ENCODE measurements around the gene CLIC5.
A peak's percentile ranks its signal among the peaks of the same experiment; 100 is the strongest.
"Not testable (repeated sequence)": the region's sequence is repeated elsewhere in the genome, so short reads cannot be mapped to it uniquely, and the experiment has no call there.

Gene CLIC5

DNA sequence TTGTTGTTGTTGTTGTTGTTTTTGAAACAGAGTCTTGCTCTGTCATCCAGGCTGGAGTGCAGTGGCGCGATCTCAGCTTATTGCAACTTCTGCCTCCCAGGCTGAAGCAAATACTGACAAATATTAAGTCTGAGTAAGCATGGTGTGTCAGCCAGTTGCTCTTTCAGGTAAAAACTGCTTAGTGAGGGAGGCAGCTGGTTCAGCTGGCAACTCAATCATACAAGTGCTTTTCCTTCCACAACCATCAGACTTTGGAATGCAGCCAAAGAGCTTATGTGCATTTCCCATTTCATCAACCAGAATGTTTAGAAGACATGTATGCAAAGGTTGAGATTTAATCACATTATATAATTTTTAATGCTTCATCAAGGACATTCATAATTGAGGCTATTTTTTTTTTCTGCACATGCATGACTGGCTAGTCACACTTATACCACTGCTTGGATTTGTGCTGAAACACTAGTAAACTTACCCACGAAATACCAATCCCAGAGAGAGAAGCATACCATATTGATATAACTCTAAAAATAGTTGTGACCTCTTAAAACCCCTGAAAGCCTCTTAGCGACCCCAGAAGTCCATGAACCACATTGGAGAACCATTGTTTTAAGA lies 56.0 kb downstream of the CLIC5 start:
- DNase-seq, result peak; percentile 1 to 10

DNA sequence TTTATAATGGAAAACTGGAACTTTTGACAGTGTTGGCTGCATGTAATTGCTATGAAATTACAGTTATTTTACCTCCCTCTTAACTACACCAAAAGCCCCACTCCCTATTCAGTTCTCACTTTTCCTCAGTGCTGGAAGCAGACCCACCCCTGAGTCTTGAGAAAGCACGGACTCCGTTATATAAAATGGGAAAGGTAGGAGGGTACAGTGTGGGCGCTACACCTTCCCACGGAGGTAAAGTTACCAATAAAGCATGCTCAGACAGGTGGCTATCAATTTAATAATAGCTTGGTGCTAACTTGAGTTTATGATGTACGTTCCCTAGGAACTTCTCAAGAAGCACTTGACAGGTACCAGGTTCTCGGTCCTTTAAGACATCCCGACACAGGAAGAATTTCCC lies 59.0 kb downstream of the CLIC5 start:
- DNase-seq, result no peak

DNA sequence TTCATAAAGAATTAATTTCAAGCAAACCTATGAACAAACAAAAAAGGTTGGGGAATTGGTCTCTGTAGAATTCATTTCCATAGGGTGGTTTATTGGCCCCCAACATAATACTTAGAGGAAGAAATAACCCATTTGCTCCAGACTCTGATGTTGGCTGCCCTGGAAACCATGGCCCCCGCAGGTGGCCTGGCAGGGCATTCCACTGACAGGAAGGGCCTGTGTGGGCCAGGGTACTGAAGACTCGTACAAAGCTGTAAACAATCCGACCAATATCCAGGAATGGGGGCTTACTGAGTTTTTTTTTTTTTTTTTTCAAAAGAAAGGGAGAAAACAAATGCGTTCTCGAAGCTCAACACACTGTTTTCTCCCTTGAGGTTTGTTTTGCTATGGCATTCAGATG lies 59.5 kb downstream of the CLIC5 start:
- no peak for DNase-seq

DNA sequence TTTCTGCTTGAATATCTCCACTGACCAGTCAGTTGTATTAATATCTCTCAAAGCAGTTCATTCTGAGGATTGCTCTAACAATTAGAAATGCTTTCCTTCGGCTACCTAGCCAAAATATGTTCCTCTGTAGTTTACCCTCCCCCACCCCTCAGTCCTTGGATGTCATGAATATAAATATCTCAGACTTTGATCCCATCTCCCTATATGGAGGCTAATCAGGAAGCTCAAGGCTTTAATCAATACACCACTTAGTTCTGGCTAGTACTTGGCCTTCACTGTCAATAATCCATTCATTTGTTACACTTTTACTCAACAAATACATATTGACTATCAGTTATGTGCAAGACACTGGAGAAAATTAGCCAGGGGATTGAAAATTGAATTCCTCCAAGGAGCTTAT lies 60.1 kb downstream of the CLIC5 start:
- DNase-seq, result no peak

DNA sequence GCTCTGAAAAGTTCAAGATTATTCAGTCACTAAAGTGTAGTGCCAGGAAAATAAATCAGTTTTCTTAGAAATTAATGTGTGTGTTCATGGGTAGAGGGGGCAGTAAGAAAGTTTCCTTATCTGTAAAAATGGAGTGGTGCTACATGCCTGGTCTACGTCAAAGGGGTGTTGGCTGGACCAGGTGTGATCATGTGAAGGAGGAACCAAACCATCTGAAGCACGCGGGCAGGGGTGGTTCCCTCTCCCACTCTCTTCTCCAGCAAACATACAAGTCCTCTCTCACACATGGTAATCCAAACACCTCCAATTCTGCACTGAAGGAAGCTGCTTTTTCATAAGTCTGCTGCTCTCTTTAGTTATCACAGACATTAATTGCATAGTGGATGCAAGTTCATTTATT lies 63.1 kb downstream of the CLIC5 start:
- DNase-seq, result no peak

DNA sequence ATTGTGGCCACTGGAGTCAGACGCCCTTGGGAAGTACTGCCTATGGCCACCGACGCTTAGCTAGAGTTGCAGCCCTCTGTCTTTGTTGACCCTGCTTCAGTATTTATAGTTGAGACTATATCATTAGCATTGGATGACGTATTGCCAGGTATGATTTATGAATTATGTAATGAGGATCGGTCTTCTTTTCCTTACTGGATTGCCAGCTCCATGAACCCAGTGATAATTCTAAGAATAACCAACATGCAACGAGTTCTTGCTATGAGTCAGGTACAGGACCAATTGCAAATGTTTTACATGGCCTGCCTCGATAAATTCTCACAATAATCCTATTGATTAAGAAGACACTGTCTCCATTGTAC lies 63.5 kb downstream of the CLIC5 start:
- no peak for DNase-seq

DNA sequence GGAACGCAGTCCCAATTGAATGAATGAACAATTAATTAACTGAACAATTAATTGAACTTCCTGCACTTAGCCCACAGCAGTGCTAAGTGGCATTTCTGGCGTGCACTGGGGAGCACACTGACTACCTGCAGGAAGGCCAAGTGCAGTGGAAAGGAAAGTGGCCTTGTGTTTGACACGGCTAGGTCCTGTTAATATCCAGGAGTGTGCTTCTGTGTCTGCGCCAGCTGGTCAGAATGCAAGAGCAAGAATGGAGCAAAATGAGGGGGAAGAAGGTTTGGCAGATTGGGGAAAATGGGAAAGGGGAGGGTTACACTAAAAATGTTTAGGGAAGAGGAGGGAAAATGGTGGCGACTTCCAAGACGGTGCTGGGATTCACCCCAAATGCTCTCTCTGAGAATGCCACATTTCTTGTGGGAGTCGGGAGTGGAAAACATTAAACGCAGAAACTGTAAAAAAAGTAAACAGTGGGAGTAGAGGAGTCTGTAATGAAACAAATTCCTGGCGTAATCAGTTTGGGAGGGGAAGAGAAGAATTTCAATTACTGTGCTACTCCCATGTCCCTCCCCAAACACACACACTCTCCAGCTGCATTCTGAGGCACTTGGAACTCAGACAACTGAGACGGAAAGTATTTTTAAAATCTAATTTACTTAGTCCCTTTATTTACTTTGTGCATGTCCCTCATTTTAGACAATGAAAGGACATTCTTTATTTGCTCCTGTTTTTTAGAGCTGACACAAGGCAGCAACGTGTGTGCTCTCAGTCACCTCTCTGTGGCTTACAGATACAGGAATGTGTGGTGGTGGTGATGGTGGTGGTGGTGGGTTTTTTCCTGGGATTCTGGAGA lies 64.1 kb downstream of the CLIC5 start:
- no peak for DNase-seq

DNA sequence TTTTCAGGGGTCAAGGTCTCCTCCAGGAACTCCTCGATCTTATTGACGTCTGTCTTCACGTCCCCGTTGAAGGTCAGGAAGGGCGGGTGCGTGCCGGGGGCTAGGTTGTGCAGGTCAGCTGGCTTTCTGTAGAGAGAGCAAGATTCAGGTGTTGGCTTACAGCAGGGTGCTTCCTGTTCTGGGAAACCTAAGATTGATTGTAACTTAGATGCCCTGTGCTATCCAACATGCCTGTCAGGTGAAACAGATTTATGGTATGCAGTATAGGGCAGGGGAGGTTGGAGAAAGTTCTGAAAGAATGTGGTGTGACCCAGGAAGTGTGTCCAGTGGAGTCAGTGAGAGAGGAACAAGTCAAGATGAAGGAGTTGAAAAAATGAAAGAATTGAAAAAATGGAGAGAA lies 66.4 kb downstream of the CLIC5 start:
- no peak for DNase-seq

DNA sequence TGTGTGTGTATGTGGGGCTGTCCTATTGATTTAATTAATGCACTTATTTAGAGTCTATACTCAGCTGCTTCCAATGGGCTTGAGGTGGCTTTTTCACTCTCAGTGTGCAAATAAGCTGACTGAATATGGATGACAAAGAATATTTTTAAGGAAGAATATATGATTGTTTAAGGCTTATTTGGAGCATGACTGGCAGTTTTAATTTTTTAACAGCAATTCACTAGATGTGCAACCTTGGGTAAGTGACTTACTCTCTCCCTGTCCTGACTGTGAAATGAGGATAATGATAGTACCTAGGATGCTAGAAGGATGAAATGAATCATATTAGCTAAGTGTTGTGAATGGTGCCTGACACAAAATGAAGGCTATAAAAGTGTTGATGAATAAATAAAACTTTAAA lies 67.9 kb downstream of the CLIC5 start:
- DNase-seq, result no peak

DNA sequence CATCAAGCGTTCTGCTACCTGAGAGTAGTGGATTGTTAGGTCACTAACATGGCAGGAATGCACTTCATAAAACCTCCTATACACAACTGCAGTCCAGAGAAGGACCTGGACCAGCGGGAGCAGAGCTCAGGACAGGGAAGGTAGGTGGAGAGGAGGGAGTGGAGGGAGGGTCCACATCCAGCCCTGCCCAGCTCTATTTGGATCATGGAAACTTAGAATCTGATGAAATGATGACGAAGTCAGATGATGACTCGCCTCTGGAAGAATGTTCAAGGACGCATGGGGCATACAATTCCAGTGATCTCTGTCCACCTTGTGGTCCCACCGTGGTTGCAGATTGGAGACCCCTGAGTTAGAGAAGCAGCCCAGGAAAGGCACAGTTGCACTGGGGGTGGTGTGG lies 68.8 kb downstream of the CLIC5 start:
- DNase-seq, result no peak

DNA sequence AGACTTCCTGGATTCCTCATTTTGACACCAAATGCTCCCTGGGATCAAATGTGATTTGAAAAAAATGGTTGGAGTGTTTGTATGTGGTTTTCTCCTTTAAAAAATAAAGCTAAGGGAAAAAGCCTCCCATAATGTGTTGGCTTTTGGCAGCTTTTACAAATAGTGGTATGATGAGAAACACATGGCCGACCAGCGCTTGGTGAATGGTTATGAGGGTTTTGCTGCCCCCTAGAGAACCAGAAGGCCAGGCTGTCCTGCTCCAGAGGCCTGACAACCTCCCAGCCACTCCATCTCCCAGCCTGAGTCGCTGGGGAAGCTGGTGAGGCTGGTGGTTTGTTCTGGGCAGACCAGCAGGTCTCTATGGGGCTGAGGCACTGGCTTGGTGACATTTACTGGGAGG lies 69.3 kb downstream of the CLIC5 start:
- no peak for DNase-seq

DNA sequence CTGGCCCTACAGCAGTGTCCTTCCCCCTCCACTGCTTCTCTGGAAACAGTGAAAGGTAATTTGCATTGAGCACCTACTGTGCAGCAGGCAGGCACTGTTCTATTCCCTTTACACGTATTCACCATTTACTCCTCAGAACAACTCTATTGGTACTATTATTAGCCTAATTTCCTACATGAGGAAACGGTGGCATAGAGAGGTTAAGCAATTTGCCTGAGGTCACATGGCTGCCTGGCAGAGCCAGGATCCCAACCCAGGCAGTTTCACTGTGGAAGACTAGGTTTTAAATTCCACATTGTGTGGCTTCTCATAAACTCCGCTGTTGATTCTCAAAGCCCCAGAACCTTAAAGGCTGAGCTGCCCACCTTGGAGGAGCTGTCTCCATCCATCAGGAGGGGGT lies 72.7 kb downstream of the CLIC5 start:
- no peak for DNase-seq

DNA sequence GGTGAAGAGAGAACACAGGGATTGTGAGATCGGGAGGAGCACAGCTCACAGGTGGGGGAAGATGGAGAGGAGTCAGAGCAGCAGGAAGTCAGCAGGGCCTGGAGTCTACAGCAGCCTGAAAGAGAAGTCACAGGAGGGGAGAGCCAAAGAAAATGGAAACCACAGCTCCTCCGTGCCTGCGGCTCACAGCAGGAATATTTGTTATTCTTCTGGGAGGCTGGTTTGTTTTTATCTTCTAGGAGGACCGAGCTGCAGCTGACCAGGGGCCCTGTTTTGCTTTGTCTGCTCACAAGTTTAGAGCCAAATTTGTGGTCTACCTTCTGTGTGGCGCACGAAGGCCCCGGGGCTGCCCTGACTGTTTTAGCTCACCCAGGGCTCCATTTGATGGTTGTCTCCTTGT lies 81.8 kb downstream of the CLIC5 start:
- DNase-seq, result no peak

DNA sequence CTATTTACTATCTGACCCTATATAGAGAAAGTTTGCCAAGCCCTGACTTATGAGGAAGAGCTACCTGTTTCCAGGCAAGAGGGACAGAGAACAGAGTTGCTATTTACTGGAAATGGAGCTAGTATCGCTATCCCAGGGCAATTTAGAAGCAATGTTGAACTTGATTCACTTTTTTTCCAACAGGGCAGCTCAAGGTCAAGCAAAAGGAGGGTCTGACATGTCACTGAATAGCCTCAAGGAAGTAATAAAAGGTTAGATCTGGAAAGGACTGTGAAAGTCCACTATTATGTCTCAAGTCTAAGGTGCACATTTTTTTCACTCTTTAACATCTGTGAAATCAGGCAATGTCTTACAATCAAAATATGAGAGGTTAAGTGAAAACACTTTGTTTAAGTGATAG lies 84.4 kb downstream of the CLIC5 start:
- DNase-seq, result no peak

DNA sequence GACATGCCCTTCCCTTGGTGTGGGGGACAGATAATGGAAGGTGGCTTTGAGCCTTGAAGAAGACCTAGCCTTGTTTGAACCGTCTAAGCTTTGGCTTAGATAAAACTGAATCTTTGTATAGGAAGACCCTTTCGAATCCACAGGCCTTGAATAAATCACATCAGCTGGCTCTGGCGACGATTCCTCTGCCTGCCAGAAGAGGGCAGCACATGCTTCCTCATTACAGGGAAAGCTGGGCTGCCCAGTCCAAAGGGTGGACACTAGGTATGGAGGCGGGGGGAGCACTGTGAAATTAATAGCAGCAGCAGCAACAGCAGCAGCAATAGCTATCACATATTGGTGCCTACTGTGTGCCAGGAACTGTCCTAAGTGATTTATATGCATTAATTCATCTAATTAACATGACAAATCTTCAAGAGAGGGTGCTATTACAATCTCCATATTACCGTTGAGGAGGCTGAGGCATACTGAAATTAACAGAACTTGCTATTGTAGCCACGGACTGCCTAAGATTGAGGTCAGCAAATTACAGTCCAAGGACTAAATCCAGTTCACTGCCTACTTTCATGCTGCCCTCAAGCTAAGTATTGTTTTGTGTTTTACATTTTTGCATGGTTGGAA lies 85.1 kb downstream of the CLIC5 start:
- DNase-seq, result peak; percentile 41 to 53

DNA sequence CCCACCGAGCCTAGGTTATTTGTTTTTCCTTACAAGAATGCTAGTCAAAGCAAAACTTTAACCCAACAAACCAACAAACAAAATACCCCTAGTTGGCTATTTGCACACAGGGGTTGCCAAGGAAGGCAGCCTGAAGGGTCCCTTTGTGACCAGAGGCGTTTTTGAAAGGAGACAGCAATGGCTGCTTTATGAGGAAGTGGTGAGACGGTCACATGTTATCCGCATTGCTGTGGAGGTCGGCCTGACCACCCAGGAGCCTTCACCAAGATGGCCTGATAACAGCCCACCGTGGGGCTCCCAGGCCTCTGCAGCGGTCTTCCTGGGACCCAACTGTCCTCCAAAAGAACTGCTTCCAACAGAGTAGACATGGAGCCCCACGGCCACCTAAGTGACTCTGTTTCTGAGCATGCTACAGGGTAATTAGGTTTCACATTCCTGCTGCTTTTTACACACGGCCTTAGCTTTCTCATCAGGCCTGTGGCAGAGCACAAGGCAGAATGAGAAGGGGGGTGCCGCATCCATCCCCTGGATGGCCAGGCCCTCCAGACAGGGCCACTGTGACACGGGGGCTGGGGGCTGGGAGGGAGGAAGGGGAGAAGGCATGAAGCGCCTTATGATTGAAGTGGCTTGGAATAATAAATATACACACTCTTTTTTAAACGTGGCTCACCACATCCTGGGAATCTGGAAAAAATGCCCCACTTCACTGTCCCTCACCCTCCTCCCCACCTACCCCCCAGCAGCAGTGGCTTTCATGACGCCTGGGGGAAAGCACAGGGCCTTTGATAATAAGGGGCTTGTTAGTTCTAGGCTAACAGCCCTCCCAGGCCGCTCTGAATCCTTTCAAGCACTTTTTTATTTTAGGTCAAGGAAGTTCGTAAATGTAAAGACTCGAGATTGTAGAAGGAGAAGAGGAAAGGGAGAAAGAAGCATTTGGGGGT lies 86.0 kb downstream of the CLIC5 start:
- DNase-seq, result no peak

DNA sequence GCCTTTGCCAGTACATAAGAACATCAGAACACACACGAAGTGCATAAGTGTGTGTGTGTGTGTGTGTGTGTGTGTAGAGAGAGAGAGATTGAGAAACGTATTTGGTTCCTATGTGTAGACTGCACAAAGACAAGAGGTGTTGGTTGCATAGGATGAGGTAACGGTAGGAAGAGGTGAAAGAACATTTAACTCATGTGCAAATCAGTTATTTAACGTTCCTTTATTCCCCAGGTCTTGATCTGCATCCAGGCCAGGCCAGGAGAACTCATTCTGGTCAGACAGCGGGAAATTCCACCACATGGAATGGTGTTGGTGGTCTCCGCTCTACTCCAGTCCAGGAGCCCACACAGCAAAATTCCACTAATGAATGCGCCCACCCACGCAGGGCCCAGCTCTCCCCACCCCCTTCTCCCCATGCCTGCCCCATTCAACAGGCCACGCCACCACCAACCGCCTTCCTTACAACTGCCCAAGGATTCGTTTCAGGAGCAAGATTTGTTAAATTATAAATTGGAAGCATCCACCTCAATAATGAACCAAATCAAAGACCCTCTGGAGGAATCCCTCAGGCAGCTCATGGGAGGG lies 86.8 kb downstream of the CLIC5 start:
- DNase-seq, result no peak

DNA sequence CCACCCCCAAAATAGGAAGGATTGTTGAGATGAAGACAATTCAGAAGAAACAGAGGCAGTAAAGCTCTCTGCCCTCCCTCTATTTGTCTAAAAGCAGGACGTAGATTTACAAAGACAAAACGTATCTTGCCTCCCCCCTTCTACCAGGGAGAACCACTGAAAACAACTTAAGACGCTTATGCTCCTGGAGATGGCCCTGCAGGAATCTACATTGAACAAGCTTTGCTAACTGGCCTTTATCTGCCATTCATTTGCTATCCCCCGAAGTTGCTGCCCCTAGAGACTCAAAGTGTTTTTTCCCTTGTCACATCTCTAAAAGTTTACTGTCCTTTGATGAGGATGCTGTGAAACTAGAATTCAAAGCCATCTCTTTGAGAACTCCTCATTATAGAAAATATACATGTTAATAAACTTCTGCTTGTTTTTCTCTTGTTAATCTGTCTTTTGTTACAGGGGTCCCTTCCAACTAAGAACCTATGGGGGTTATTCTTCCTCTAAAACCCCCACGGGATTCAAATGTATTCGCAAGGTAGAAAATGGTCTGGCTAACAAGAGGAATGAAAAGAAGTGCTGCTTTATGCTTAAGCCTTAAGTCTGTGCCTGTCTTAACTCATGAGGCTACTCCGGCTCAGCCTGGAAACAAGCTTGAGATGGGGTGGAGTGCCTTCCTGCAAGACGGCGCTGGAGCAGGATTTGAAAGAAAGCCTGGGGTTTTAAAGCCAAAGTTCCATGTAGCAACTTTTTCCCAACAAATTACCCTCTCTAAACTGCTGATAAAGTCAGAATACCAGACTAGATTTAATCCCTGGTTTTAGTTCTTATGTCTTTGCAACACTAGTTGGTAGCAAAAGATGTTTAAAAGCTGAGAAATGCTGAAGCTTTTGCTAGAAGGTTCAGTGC lies 88.0 kb downstream of the CLIC5 start:
- no peak for DNase-seq

DNA sequence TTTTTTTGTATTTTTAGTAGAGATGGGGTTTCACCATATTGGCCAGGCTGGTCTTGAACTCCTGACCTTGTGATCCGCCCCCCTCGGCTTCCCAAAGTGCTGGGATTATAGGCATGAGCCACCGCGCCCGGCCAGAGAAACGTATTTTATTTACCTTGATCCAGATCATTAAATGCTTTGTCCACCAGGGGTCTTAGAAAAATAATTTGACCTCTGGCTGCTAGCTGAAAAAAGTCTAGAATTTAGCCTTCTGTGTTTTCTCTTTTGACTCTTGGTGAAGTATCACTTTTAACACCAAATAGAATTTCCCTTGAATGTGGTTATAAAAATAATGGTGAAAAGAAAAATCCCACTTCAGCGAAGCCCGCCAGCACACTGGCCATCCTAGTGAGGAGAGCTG lies 89.2 kb downstream of the CLIC5 start:
- not testable (repeated sequence) for DNase-seq

DNA sequence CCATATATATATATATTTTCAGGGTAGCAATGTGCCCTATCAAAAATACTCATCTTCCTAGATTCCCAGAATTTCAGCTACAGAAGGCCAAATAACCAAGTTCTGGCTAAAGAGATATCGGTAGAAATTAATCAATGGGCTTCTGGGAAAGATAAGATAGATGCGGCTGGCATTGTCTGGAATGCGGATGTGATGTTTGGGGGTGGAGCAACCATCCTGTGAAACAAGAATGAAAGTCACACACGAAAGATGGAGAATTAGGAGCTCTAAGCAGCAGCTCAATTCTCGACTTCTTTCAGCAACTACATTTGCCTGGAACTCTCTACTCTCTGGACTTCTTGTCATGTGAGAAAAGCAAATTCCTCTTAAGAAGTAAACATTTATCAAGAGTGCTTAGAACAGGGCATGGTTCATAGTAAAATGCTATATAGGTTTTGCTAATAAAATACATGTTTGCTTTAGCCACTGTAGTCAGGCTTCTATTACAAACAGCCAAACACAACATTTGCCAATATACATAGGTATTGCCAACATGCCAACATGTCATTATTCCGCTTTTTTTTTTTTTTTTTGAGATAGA lies 90.8 kb downstream of the CLIC5 start:
- DNase-seq, result no peak

DNA sequence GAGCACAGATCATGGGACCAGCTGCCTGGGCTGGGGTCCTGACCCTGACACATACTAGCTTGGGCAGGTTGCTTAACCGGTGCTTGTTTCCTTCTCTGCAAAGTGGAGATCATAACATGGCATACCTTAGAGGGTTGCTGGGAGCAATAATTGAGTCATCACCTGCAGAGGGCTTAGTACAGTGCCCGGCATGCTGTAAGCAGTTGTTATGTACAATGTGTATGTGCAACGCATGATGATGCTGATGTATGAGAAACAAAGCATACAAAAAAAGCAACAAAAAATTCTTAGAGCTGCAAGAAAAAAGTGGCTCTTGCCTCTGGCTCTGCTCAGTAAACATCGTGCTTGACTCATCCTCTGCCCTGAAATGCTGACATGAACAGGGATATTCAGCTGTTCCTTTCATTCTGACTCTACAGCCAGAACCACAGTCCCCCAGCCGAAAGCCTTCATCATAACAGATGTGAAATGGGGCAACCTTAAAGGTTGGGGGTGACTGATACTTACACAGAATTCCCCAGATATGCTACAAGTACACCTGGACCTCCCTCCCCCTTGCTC lies 91.7 kb downstream of the CLIC5 start:
- DNase-seq, result no peak
